SU-DHL-6 (cell line): ENCODE data around the gene FRMD4B.

Experiments used
- EZH2phosphoT487 ChIP-seq: fragments of 200-600 bp; sonication (generic), shearing (Covaris generic); conservative IDR thresholded peaks from 2 replicates; pipeline ENCODE4 v1.6.1; 2018; ENCODE audit warnings: mild to moderate bottlenecking, antibody characterized with exemption, low read length, moderate library complexity, mixed read lengths
- TF ChIP-seq, protein P1 (sequence below): fragments of 200-600 bp; sonication (generic); IDR thresholded peaks from one replicate; pipeline ENCODE4 v1.5.1; 2017; ENCODE audit warnings: antibody characterized with exemption, mild to moderate bottlenecking, low read length, moderate library complexity; ENCODE audit not compliant: insufficient read depth, poor library complexity, severe bottlenecking

DNA sequence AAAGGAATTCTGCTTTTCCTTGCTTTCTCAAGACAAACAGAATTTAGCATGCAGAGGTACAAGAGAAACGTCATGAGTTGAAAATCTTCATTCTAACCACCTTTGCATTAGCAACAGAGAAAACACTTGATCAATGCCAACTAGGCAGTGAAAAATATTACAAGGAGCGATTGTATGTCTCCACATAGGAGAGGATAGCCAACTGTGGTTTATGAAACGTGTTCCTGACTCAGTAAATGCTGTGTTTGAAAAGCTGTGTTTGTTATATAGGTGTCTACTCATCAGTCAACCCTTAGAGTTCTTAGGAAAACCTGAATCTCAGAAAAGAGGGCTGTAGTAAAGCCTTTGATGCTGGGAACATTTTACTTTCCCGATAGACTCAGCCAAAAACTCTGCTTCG is 102.4 kb downstream of the FRMD4B start:
- TF ChIP-seq, protein P1, sequence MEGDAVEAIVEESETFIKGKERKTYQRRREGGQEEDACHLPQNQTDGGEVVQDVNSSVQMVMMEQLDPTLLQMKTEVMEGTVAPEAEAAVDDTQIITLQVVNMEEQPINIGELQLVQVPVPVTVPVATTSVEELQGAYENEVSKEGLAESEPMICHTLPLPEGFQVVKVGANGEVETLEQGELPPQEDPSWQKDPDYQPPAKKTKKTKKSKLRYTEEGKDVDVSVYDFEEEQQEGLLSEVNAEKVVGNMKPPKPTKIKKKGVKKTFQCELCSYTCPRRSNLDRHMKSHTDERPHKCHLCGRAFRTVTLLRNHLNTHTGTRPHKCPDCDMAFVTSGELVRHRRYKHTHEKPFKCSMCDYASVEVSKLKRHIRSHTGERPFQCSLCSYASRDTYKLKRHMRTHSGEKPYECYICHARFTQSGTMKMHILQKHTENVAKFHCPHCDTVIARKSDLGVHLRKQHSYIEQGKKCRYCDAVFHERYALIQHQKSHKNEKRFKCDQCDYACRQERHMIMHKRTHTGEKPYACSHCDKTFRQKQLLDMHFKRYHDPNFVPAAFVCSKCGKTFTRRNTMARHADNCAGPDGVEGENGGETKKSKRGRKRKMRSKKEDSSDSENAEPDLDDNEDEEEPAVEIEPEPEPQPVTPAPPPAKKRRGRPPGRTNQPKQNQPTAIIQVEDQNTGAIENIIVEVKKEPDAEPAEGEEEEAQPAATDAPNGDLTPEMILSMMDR = no peak
- TF ChIP-seq EZH2phosphoT487 = no peak
